ENCODE measurements around the gene FRK. TPM values are rescaled to one million over a fixed set of nuclear protein-coding genes. Genes with fewer than 3 reads are reported as not detected.
"Not testable (repeated sequence)": the region's sequence is repeated elsewhere in the genome, so short reads cannot be mapped to it uniquely, and the experiment has no call there.

FRK gene
- polyA plus RNA-seq, 4 donors: 2.9 to 11.2 (median 5.8) TPM

DNA sequence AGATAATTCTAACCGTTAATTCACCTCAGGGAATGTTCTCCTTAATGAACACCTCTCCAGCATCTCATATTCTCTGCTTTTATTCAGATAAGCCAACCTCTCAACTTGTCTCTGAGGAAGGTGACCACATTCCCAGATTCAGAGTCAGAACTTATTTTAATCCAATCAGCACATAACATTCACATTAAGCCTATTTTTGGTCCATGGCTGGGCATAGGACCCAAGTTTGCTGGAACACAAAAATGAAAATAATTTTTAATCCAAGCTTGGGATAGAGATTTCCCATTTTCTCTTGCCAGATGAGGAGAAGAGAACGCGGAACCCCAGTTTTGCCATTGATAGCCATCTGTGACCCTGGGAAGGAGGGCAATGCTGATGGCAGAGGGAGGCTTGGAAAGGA is 126.5 kb downstream of the FRK start:
- no peak overlapping the region for H3K27ac ChIP-seq (ENCODE audit: low read depth in 1 of 3, low read length in 2 of 3)
- 83 to 98% (median 93%) methylated on average over 3 of the region's 3 CpGs for WGBS, 3 donors
- no peak for FAIRE-seq
- no peak for DNase-seq
- H3K36me3 ChIP-seq (ENCODE audit: control insufficient read depth in 3 of 3, insufficient read depth in 2 of 3, low read depth in 1 of 3, low read length in 3 of 3): peaks cover 0 to 15% (median 0%) of the 10 kb centered on the region in 3 donors
- H3K27me3 ChIP-seq (ENCODE audit: control insufficient read depth in 3 of 3, insufficient read depth in 3 of 3, low read length in 3 of 3): no peaks in the 10 kb centered on the region
- no peak overlapping the region for H3K4me3 ChIP-seq (ENCODE audit: low read depth in 1 of 3, low read length in 3 of 3)
- no peaks in the 10 kb centered on the region for H3K4me1 ChIP-seq (ENCODE audit: control insufficient read depth in 3 of 3, insufficient read depth in 2 of 3, low read depth in 1 of 3, low read length in 2 of 3)
- H3K9me3 ChIP-seq (ENCODE audit: control insufficient read depth in 2 of 2, insufficient read depth in 1 of 2, low read depth in 1 of 2, low read length in 1 of 2): no peaks in the 10 kb centered on the region

DNA sequence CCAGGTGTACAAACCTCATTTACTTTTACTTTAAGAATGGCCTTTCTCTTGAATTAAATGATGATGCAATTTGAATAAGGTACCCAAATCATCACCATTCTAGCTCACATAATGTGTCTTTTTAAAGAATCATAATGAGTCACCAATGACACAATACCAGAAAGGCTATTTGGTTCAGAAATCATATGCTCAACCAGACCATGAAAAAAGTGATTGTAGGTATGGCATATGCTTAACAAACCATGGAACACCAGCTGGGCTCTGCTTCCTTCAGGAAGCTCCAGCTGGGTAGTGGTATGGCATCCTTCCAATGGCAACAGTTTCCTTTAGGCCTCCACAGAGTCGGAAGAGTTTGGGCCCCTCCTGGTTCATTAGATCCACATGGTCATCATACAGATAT is 128.2 kb downstream of the FRK start:
- Histone ChIP-seq H3K4me1 (ENCODE audit: control insufficient read depth in 3 of 3, insufficient read depth in 2 of 3, low read depth in 1 of 3, low read length in 2 of 3) (no peaks in the 10 kb centered on the region), H3K27me3 (ENCODE audit: control insufficient read depth in 3 of 3, insufficient read depth in 3 of 3, low read length in 3 of 3) (no peaks in the 10 kb centered on the region), H3K27ac (ENCODE audit: low read depth in 1 of 3, low read length in 2 of 3) (no peak overlapping the region), H3K9me3 (ENCODE audit: control insufficient read depth in 2 of 2, insufficient read depth in 1 of 2, low read depth in 1 of 2, low read length in 1 of 2) (no peaks in the 10 kb centered on the region), H3K36me3 (ENCODE audit: control insufficient read depth in 3 of 3, insufficient read depth in 2 of 3, low read depth in 1 of 3, low read length in 3 of 3) (peaks cover 0 to 15% (median 0%) of the 10 kb centered on the region in 3 donors), H3K4me3 (ENCODE audit: low read depth in 1 of 3, low read length in 3 of 3) (no peak overlapping the region)
- no peak for FAIRE-seq
- DNase-seq: no peak
- 67 to 77% (median 73%) methylated on average over 1 of the region's 1 CpG for WGBS, 3 donors

- H3K27me3 ChIP-seq (ENCODE audit: control insufficient read depth in 3 of 3, insufficient read depth in 3 of 3, low read length in 3 of 3); H3K27ac ChIP-seq (ENCODE audit: low read depth in 1 of 3, low read length in 2 of 3); FAIRE-seq; H3K4me3 ChIP-seq (ENCODE audit: low read depth in 1 of 3, low read length in 3 of 3); H3K4me1 ChIP-seq (ENCODE audit: control insufficient read depth in 3 of 3, insufficient read depth in 2 of 3, low read depth in 1 of 3, low read length in 2 of 3); H3K9me3 ChIP-seq (ENCODE audit: control insufficient read depth in 2 of 2, insufficient read depth in 1 of 2, low read depth in 1 of 2, low read length in 1 of 2); H3K36me3 ChIP-seq (ENCODE audit: control insufficient read depth in 3 of 3, insufficient read depth in 2 of 3, low read depth in 1 of 3, low read length in 3 of 3); DNase-seq: not testable (repeated sequence)
- 93 to 98% (median 94%) methylated on average over 16 to 24 of the region's 24 CpGs for WGBS, 3 donors
Measured at GRCh38 chr6:115928000-115928399, 132.7 kb downstream of the FRK start.

DNA sequence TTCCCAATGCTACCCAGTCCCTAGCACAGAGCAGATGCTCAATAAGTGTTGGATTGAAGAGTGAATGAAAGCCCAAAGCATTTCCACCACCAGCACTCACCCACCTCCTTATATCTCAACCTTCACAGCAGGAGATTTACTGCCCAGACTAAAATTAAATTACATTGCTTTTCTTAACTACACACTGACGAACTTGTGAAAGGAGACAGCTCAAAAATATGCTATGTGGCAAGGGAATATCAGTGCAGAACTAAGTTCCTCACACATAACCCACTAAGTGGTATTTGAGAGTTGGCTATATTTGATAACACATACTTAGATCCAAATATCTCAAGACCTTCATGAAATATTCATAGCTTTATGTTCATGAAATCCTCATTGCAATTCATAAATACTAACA is 137.7 kb downstream of the FRK start:
- H3K4me1 ChIP-seq (ENCODE audit: control insufficient read depth in 3 of 3, insufficient read depth in 2 of 3, low read depth in 1 of 3, low read length in 2 of 3): no peaks in the 10 kb centered on the region
- H3K27me3 ChIP-seq (ENCODE audit: control insufficient read depth in 3 of 3, insufficient read depth in 3 of 3, low read length in 3 of 3): peaks cover 0 to 2% (median 0%) of the 10 kb centered on the region in 3 donors
- DNase-seq (no peak), FAIRE-seq (no peak)
- no peak overlapping the region for H3K27ac ChIP-seq (ENCODE audit: low read depth in 1 of 3, low read length in 2 of 3)
- 62 to 82% (median 71%) methylated on average over 1 of the region's 1 CpG for WGBS, 3 donors
- H3K4me3 ChIP-seq (ENCODE audit: low read depth in 1 of 3, low read length in 3 of 3): no peak overlapping the region
- H3K9me3 ChIP-seq (ENCODE audit: control insufficient read depth in 2 of 2, insufficient read depth in 1 of 2, low read depth in 1 of 2, low read length in 1 of 2): no peaks in the 10 kb centered on the region
- H3K36me3 ChIP-seq (ENCODE audit: control insufficient read depth in 3 of 3, insufficient read depth in 2 of 3, low read depth in 1 of 3, low read length in 3 of 3): no peaks in the 10 kb centered on the region

GRCh38 chr6:115914098-115914497 is 146.6 kb downstream of the FRK start:
- DNase-seq (no peak), FAIRE-seq (no peak)
- Histone ChIP-seq H3K27ac (ENCODE audit: low read depth in 1 of 3, low read length in 2 of 3) (no peak overlapping the region), H3K27me3 (ENCODE audit: control insufficient read depth in 3 of 3, insufficient read depth in 3 of 3, low read length in 3 of 3) (peaks cover 0 to 4% (median 0%) of the 10 kb centered on the region in 3 donors), H3K4me1 (ENCODE audit: control insufficient read depth in 3 of 3, insufficient read depth in 2 of 3, low read depth in 1 of 3, low read length in 2 of 3) (no peaks in the 10 kb centered on the region), H3K4me3 (ENCODE audit: low read depth in 1 of 3, low read length in 3 of 3) (no peak overlapping the region), H3K36me3 (ENCODE audit: control insufficient read depth in 3 of 3, insufficient read depth in 2 of 3, low read depth in 1 of 3, low read length in 3 of 3) (no peaks in the 10 kb centered on the region), H3K9me3 (ENCODE audit: control insufficient read depth in 2 of 2, insufficient read depth in 1 of 2, low read depth in 1 of 2, low read length in 1 of 2) (no peaks in the 10 kb centered on the region)
- WGBS, 3 donors: 26 to 43% (median 38%) methylated on average over 2 of the region's 2 CpGs

- peaks cover 0 to 4% (median 0%) of the 10 kb centered on the region in 3 donors for H3K27me3 ChIP-seq (ENCODE audit: control insufficient read depth in 3 of 3, insufficient read depth in 3 of 3, low read length in 3 of 3)
- DNase-seq (no peak), FAIRE-seq (no peak)
- no peaks in the 10 kb centered on the region for H3K36me3 ChIP-seq (ENCODE audit: control insufficient read depth in 3 of 3, insufficient read depth in 2 of 3, low read depth in 1 of 3, low read length in 3 of 3)
- H3K4me3 ChIP-seq (ENCODE audit: low read depth in 1 of 3, low read length in 3 of 3): no peak overlapping the region
- no peak overlapping the region for H3K27ac ChIP-seq (ENCODE audit: low read depth in 1 of 3, low read length in 2 of 3)
- WGBS, 3 donors: 74 to 82% (median 78%) methylated on average over 9 of the region's 9 CpGs
- H3K9me3 ChIP-seq (ENCODE audit: control insufficient read depth in 2 of 2, insufficient read depth in 1 of 2, low read depth in 1 of 2, low read length in 1 of 2): no peaks in the 10 kb centered on the region
- no peaks in the 10 kb centered on the region for H3K4me1 ChIP-seq (ENCODE audit: control insufficient read depth in 3 of 3, insufficient read depth in 2 of 3, low read depth in 1 of 3, low read length in 2 of 3)
Measured at GRCh38 chr6:115909923-115910546, 150.7 kb downstream of the FRK start.

DNA sequence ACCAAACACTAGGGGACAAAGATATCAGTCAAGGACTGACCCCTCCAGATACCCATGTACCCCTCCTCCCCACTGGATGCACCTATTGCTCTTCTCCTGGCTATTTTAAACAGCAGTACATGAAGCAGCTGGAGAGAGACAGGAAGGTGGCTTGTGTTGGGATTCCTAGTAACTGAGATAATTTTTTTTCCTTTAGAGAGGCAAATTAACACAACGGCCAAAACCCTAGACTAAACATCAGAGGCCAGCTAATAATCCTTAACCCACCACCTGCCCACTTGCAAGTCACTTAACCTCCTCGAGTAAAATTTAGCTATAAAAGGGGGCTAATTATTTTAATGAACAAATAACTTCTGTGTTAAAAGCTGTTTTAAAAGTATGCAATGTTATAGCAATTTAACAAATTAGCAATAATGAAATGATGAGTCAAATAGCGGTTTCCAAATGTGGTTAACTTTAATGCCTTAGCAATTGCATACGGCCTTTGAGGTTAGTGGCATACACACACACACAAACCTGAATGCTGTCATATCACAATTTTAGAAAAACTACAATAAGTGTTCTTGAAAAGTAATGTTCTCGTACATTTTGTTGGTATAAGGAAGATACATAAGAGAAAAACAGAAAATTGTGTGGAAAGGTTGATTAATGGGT is 151.7 kb downstream of the FRK start:
- Histone ChIP-seq H3K27me3 (ENCODE audit: control insufficient read depth in 3 of 3, insufficient read depth in 3 of 3, low read length in 3 of 3) (peaks cover 0 to 4% (median 0%) of the 10 kb centered on the region in 3 donors), H3K9me3 (ENCODE audit: control insufficient read depth in 2 of 2, insufficient read depth in 1 of 2, low read depth in 1 of 2, low read length in 1 of 2) (no peaks in the 10 kb centered on the region), H3K27ac (ENCODE audit: low read depth in 1 of 3, low read length in 2 of 3) (no peak overlapping the region), H3K36me3 (ENCODE audit: control insufficient read depth in 3 of 3, insufficient read depth in 2 of 3, low read depth in 1 of 3, low read length in 3 of 3) (no peaks in the 10 kb centered on the region), H3K4me1 (ENCODE audit: control insufficient read depth in 3 of 3, insufficient read depth in 2 of 3, low read depth in 1 of 3, low read length in 2 of 3) (no peaks in the 10 kb centered on the region), H3K4me3 (ENCODE audit: low read depth in 1 of 3, low read length in 3 of 3) (no peak overlapping the region)
- DNase-seq (no peak), FAIRE-seq (no peak)
- WGBS, 3 donors: 68 to 76% (median 69%) methylated on average over 5 of the region's 5 CpGs

DNA sequence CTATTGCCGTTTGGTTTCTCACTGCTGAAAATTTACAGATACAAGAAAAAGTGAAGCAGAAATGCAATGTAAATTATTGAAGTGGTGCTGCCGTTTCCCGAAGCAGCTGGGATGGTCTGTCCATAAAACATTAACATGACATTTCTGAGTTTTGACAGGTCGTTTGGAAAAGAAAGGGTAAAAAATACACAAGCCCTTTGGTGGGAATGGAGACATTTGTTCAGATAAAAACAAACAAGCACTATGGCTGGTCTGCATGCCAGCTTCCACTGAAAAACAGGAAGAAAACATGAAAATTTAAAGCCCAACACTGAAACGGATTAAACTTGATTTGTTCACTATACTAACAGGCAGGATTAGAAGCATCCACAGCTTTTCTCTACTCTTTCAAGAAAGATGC is 155.2 kb downstream of the FRK start:
- Histone ChIP-seq H3K4me3 (ENCODE audit: low read depth in 1 of 3, low read length in 3 of 3) (no peak overlapping the region), H3K27ac (ENCODE audit: low read depth in 1 of 3, low read length in 2 of 3) (no peak overlapping the region), H3K9me3 (ENCODE audit: control insufficient read depth in 2 of 2, insufficient read depth in 1 of 2, low read depth in 1 of 2, low read length in 1 of 2) (no peaks in the 10 kb centered on the region), H3K27me3 (ENCODE audit: control insufficient read depth in 3 of 3, insufficient read depth in 3 of 3, low read length in 3 of 3) (peaks cover 0 to 3% (median 0%) of the 10 kb centered on the region in 3 donors), H3K36me3 (ENCODE audit: control insufficient read depth in 3 of 3, insufficient read depth in 2 of 3, low read depth in 1 of 3, low read length in 3 of 3) (no peaks in the 10 kb centered on the region), H3K4me1 (ENCODE audit: control insufficient read depth in 3 of 3, insufficient read depth in 2 of 3, low read depth in 1 of 3, low read length in 2 of 3) (no peaks in the 10 kb centered on the region)
- FAIRE-seq (no peak), DNase-seq (no peak)
- WGBS, 3 donors: 28 to 36% (median 36%) methylated on average over 5 of the region's 5 CpGs
